Stimulated activated CD4-positive, alpha-beta T cell treated with anti-CD3 and anti-CD28 coated beads, Interleukin-2, amount 100 ng/mL, for 4 hours (primary cell): ENCODE data around the gene PDZRN3.

Source experiments
- DNase-seq: peaks from one replicate; pipeline ENCODE4 v3.0.0-alpha.2; 2020; ENCODE audit warnings: low read depth

PDZRN3 gene

DNA sequence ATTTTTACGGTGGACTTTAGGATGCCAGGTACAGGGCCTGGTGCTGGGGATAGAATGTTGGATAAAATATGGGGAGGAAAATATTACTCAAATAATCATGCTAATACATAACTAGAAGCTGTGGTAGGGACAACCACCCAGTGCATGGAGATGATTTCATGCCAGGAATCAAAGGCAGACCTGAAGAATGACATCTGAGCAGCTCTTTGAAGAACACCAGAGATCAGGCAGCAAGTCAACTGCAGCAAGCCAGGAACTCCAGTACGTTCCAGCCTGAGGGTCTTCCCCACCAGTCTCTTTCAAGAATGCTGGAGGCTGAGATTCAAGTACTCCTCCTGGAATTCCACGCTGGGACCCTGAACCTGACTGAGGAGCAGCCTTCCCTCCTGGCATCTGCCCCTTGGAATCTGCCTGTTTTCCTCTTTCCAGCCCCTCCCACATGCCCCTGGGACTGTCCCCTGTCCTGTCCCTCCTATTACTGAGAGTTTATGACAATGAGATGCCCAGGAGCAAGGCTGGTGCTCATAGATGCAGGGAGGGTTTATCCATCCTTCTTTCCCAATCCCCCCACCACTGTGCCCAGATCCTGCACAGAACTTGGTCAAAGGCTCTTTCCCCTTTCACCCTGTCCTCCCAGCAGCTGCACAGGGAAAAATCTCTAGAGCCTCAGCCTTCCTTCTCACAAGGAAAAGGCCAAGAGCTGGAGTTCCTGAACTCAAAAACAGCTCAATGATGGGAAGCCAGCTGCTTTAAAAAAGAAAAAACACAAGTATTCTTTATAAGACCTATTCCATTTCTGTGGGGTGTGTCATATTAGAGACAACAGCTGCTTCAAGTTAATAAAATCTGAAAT is 68.0 kb downstream of the PDZRN3 start:
- DNase-seq = no peak

DNA sequence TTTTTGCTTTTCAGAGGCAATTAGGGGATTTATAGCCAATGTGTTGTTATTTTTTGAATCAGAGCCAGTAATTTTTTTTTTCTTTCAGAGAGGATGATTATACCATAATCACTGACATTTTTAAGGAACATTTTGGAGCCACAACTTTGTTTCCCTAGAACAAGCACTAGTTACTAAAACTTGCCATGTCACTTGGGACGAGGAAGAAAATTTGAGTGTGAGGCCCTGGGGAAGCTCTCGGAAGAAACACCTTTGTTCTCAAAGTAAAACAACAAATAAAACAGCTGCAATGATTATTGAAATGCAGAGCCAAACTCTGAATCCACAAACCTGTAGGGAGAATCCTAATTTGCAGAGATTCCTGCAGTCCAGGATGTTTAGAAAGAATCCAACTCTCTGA is 69.7 kb downstream of the PDZRN3 start:
- DNase-seq = no peak

DNA sequence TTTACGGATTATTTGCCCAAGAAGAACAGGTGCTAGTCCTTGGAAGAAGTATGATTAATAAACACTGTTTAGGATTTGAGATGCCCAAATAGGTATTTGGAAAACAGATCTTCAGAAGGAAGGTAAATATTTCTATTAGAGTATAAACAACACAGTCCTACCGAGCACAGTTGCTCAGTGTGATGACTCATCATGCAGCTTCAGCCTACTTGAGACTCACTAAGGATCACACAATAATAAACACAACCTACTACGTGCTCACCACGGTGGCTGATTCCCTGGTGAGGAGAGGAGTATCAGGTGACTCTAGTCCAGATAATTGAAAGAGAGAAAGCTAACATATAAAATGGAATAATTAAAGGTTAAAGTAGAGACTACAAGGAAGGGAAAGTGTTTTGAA is 72.0 kb downstream of the PDZRN3 start:
- DNase-seq = no peak

DNA sequence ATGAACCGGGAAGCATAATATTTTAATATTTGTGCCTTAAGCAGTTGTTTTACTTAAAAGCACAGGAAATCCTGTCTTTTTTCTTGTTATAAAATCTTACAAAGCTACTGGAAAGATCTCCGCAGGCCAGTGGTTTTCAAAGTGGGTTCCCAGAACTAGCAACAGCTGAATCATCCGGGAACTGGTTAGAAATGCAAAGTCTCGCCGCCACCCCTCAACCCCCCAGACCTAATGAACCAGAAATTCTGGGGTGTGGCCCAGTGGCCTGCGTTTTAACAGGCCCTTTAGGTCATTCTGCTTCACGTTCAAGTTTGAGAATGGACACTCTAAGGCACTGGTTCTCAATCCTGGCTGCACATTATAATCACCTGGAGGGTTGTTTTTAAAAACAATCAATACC is 74.7 kb downstream of the PDZRN3 start:
- DNase-seq = no peak

DNA sequence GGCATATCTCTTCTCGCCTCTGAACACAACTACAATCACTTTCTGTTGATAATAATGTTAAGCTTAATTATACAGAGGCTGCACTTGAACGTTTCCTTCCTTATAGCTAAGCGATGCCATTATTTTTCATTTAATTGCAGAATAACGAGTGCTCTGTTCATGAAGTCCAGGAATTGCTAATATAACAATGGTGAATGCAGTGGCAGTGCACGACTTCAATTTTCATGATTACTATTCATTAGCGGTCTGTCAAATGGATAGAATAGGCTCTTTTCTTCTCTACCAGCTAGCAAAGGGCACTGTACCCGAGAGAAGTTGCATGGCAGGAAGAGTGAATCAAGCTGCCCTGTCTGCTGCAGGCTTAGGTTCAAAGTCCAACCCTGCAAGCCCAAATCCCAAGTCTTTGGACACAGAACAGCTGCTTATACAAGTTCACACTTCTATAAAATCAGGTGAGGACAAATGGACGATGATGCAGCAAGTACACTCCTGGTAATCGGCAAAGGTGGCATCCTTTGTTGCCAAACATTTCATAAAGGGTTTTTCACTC is 75.6 kb downstream of the PDZRN3 start:
- DNase-seq = no peak

DNA sequence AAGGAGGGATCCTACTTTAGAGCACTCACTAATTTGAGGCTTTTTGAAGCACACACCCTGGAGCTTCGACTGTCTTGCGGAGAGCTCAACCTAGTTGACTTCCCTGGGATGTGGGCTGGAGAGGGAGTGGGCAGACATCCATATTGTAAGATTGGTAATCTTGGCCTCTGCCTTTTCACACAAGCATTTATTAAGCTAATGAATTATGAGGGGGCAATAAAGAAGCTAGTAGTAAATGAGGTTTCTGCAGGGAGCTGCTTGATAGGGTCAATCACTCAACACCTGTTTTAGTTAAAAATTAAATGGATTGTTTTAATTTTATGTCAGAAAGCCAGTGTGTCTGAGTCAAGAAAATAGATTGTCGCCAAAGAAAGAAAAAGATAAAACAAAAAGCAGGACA is 76.3 kb downstream of the PDZRN3 start:
- no peak for DNase-seq

DNA sequence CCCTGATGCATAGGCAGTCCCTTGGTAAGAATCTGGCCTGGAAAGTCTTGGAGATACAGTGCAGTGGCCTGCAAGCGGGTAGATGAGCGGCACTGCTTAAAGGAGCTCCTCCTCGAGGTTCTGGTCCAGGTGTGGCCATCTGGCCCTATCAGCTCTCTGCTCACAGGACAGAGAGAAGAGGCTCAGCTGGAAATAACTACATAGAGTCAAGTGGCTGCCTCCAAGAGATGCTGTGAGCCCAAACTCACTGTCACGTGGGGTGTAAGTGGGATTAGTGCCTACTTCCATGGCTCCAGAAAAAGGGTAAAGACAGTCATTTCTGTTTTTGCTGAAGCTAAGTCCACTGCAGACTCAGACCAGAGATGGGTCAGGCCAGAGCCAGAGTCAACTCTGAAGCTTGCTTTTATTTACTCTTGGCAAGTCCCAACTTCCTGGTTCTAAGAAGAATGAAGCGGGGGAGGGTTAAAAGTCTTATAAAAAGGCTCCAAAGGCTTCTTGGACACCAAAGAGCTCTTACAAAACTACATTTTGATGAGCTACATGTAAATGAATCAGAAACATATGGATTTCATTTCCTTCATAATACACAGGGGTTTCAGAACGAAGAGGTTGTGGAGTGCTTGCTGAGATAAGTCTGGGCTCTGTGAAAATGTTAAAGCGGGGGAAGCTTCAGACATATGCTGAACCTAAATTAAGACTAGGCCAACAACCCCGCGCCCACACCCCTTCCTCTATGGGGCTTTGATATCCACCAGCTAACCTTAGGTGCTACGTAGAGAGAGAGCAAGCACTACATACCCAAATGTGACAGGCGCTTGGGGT is 77.1 kb downstream of the PDZRN3 start:
- no peak for DNase-seq

DNA sequence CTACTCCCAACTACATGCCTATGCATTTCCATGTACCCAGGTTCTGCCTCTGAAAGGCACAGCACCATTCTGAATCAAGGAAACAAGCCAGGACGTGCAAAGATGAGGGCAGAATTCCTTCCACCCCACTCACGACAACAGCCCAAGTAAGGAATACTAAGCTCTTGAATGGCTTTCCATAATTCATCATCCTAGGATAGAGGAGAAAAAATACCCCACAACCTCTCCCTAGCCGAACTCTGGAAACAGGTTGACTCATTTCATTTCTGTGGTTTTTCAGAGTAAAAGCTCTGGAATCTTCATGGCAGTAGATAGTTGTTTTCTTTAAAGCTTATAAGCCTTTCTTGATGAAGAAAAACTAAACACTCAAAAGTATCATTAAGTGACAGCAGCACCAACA is 77.8 kb downstream of the PDZRN3 start:
- no peak for DNase-seq

DNA sequence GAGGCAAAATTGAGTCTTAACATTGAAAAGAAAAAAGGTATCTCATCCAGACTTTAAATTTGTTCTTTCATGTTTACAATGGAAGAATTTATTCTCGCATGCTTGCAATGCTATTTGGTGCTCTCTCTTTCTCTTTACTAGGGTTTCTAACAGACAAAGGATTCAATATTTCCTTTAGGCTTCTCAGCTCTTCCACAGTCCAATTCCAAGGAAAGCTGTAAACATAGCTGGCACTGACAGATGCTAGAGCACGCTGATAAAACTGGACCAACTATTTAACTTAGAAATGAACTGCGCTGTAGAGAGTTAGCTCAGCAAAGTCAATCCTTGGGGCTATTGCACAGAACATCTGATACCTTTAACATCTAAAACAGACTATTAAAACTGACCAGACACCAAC is 81.3 kb downstream of the PDZRN3 start:
- DNase-seq = no peak

DNA sequence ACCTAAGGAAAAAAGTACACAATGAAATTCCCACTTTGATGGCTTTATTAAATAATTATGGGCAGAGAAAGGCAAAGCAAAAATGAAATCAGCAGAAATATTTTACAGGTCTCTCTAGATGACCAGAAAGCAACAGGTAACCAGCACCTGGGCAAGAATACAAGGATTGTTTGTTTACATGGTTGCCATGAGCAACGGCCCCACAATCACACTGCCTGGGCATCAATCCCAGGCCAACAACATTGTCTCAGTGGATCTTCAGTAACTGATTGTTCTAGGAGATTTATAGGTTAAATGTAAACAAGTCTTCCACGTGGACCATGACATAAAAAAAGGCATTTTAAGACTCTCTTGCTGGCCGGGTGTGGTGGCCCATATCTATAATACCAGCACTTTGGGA is 82.6 kb downstream of the PDZRN3 start:
- DNase-seq = no peak

DNA sequence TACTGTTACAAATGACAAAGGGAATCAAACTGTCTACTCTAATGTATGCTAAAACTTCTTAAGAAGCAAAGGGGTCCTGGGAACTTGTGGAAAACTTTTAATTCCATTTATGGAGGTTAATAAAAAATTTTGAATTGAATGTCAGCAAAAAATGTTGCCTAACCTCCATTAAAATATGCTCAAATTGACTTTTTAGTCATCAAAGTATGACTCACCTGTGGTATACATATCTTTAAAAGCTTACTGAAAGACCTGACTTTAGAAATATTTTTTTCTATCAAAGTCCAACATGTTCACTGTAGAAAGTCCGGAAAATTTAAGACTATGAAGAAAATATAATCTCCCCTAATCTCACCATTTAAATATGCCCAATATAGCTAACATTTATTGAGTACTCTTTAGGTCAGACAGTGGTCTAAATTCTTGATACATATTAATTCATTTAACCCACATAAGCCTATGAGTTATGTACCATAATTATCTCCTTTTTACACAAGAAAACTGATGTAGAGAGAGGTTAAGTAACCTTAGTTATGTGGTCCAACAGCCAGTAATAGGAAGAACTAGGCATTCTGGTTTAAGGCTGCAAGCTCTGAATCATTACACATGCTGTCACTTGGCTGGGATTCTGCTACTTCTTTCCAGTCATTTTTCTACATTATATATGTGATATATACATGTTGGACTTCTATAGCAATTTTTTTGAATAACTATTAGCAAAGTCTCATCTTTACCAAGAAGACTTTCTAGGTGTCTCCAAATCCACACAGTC is 83.6 kb downstream of the PDZRN3 start:
- no peak for DNase-seq

DNA sequence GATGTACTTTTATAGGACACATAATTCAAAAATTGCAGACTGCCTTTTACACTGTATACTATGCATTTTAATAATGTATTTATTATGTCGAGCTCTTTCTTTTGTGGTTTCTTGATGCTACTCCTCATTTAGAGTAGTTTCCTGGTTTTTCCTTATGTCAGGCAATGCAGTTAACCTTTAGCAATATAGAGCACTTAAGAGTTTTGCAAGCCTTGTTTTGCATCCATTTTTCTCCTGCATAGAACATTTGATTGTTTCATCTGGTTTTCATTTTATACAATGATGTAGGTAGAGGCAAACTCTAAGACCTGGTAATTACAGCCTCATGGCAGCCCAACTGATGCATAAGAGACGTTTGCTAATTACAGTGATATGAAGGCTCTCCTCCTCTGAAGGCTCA is 86.3 kb downstream of the PDZRN3 start:
- no peak for DNase-seq

DNA sequence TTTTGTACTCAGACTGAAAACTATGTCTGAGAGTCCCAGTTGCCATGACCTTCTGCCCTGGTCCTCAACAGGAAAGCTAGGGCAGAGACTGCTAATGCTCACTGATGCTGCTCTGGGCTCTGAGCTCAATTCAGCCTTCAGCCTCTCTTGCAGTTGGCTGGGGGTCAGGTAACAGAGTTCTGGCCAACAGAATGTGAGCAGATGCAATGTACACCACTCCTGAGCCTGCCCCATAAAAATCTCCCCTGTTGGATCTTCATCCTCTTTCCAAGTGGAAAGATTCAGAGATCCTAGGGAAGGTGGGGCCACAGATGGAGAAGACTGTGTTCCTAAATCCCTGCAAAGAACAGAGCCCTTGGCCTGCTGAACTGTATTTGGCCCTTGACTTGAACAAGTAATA is 87.8 kb downstream of the PDZRN3 start:
- no peak for DNase-seq

DNA sequence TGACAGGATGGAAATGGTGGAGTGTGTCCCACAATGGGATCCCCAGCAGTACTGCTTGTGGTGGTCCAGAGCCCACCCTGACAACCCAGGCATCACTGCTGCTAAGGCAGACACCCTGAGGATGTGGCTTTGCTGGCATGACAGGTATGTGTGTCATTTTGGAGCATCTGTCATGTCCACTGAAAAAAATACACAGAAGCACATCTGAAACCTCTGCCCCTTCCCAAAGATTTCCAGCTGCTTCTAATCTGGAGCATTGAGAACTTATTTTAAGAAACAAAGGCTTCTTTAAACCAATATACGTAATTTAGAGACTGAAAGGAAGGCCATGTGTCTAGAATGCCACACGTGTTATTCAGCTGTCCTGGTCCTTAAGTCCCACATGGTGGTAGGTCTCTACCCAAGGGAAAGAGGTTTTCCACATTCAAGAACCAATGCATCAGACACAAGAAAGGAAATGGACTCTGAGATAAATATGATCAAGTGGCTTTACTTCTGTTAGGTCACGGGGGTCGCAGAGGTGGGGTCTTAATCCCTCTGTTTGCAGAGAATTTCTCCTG is 88.3 kb downstream of the PDZRN3 start:
- DNase-seq = no peak

DNA sequence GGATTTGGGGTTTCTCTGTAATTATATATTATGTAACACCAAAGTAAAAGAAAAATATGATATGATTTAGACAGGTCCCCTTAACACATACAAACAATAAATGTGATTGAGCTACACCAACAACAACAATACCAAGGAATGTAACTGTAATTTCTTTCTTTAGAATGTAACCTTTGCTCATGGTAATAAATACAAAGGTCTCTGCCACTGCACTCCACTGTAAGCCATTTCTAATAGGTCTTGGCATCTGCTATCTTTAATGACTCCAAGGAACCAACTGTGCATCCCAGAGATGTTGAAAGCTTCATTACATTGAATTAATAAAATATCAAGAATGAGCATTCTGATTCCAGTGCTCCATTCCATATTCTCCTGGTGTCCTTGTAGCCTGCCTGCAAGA is 88.8 kb downstream of the PDZRN3 start:
- no peak for DNase-seq

DNA sequence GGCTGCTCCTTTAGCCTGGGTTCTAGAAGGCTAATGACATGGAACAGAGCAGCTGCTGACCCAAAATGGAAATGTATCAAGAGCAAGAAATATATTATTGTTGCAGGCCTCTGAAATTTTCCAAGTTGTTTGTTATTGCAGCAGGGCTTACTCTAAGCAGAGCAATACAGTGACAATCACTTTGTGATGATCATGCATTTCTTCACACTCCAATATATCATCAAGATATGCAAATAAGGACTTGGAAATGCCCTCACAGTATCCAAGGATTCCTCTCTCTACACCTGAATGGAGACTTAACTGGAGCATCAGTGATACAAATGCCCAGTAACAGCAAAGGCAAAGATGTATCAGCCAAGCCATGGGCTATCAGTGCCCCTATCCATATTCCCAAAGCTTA is 89.6 kb downstream of the PDZRN3 start:
- DNase-seq = no peak

DNA sequence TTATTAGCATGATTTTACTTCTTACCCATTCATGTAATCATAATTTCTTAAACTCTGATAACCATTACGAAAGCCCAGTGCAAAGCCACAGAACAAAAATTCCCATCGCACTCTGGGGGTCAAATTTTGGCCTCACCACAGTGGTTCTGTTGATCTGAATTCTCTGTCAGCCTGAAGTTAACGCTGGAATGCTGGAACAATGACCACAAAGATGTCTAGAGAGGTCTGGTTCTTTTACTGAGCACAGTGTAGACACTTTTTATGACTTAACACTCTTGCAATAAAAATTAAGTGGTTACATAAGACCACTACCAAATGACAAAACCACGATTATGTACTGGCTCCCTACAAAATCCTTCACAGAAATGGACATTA is 94.7 kb downstream of the PDZRN3 start:
- DNase-seq = no peak

DNA sequence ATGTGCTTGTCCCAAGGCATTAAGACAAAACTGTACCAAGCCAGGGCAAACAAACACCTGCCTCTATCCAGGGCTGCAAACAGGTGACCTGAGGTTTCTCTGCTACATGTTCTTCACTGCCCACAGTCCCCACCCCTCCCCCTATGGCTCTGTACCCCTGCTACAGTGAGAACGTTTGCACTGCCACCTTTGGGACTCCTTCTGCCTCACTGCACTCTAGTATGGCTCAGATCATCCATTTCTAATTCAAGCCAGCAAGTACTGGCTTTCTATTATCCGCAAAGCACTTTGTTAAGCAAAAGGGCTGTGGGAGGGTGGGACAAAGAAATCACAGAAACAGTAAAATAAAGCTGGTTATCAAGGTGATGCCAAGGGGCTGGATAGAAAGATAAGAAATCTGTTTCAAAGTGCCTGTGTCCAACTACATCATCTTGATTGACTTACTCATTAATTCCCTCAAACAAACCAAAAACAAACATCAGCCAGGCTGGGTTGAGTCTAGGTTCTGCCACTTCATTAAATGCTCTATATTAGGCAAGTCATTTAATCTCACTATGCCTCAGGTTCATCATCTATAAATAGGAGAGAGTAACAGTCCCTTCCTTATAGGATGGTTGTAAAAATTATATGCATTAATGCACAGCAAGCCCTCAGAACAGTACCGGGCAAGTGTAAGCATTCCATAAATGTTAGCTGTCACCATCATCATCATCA is 95.3 kb downstream of the PDZRN3 start:
- no peak for DNase-seq

DNA sequence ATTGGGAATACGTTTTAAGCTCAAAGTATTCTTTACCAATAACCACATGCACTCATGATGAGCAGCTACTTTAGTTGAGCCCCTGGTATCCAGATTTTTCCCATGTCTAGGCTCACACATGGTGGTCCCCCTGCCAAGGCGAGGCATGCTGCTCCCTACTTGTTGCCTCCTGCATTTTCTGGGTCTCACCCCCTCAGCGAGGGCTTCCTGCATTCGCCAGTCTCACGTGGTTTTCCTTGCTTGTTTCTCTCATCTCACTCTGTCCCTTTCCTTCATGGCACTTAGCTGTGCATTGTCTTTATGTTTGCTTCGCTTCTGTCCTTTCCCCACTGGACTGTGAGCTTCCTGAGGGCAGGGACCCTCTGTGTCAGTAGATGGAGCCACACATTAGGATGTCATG is 99.2 kb downstream of the PDZRN3 start:
- no peak for DNase-seq

DNA sequence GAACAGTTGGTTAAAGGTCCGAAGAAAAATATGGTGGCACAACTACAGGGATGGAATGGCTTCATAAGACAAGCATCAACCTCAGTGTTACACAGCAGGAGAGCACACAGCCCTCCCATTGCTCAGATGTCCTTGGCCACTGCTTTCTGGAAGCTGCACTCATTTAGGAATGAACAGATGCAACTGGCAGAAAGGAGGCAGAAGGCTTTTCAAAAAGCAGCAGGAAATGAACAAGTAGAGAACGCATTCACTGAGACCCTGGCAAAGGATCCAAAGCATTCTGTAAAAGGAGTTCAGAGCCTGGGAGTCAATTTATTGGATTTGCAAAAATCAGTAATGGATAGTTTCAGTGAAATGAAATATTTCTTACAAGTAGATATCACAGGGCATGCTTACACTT is 101.1 kb downstream of the PDZRN3 start:
- no peak for DNase-seq

DNA sequence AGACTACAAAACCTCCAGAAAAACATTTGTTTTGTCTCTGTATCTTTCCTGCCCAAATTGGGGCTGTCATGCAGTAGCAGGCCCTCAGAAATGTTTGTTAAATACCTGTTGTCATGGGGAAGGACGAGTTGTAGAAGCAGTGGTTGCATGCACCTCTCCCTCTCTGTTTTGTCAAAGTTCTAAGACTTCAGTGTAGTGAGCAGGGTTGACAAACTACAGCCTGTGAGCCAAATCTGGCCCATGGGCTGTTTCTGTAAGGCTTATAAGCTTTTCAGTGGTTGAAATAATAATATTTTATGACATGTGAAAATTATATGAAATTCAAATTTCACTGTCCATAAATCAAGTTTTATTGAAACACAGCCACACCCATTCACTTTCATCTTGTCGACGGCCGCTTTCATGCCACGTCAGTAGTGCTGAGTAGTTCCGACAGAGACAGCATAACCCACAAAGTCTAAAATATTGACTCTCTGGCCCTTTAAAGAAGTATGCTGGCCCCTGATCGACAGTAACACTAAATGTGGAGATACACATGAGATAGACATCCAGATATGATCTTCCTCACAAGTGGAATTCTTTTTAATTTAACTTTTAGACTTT is 102.9 kb downstream of the PDZRN3 start:
- DNase-seq = no peak
